ENCODE results near the gene EEFSEC. TPM values are rescaled to one million over a fixed set of nuclear protein-coding genes. Genes with fewer than 3 reads are reported as not detected.

EEFSEC gene
- total RNA-seq, 1 experiment from 2014 or later: 21.3 TPM

- Histone ChIP-seq H3K9me2 (ENCODE audit: insufficient read depth) (no peaks in the 10 kb centered on the region), H3K79me2 (ENCODE audit: low read depth) (no peaks in the 10 kb centered on the region), H4K20me1 (ENCODE audit: insufficient read depth) (peaks cover 5% of the 10 kb centered on the region; the same call in 1 of the 2 replicates), H3F3A (ENCODE audit: insufficient read depth, low read depth) (no peaks in the 10 kb centered on the region), H3K4me2 (no peak overlapping the region), H3K9me3 (ENCODE audit: insufficient read depth, low read depth) (no peaks in the 10 kb centered on the region), H3K4me1 (replicated peaks; ENCODE audit: insufficient read depth) (no peaks in the 10 kb centered on the region), H3K4me3 (no peak overlapping the region), H3K27ac (no peak overlapping the region), H3K36me3 (ENCODE audit: low read depth) (no peaks in the 10 kb centered on the region), H3K27me3 (ENCODE audit: insufficient read depth, low read depth) (no peaks in the 10 kb centered on the region), H2AFZ (no peak overlapping the region)
- TF ChIP-seq EZH2 (IDR thresholded peaks at IDR 0.05; ENCODE audit: low read depth) (no peak), CTCF (conservative IDR thresholded peaks at IDR 0.05) (0 out of 2 replicates have a peak, but pooled peaks have one; percentile 27)
- ChIA-PET POLR2A (ENCODE audit: unreplicated experiment) (no interaction called here), CTCF (no interaction called here)
- DNase-seq: no peak
- no TSS peak for BruUV-seq (replicated peaks)
- intact Hi-C loops (cut with micrococcal nuclease; ENCODE audit: unreplicated experiment): no loop called here
Measured at GRCh38 chr3:128408693-128409623, 255.7 kb downstream of the EEFSEC start.

GRCh38 chr3:128409624-128410581 is 256.6 kb downstream of the EEFSEC start:
- CTCF ChIA-PET: no interaction called here
- DNase-seq: no peak
- Histone ChIP-seq H3K9me2 (ENCODE audit: insufficient read depth) (no peaks in the 10 kb centered on the region), H3K4me3 (no peak overlapping the region), H3F3A (ENCODE audit: insufficient read depth, low read depth) (no peaks in the 10 kb centered on the region), H3K27ac (no peak overlapping the region), H3K4me1 (replicated peaks; ENCODE audit: insufficient read depth) (no peaks in the 10 kb centered on the region), H3K27me3 (ENCODE audit: insufficient read depth, low read depth) (no peaks in the 10 kb centered on the region), H3K4me2 (no peak overlapping the region), H3K9me3 (ENCODE audit: insufficient read depth, low read depth) (no peaks in the 10 kb centered on the region), H3K36me3 (ENCODE audit: low read depth) (no peaks in the 10 kb centered on the region), H2AFZ (no peak overlapping the region), H3K79me2 (ENCODE audit: low read depth) (no peaks in the 10 kb centered on the region), H4K20me1 (ENCODE audit: insufficient read depth) (peaks cover 5% of the 10 kb centered on the region; the same call in 1 of the 2 replicates)
- no peak for TF ChIP-seq CTCF (conservative IDR thresholded peaks at IDR 0.05)
- TF ChIP-seq EZH2 (IDR thresholded peaks at IDR 0.05; ENCODE audit: low read depth): no peak
- POLR2A ChIA-PET (ENCODE audit: unreplicated experiment): no interaction called here
- no TSS peak for BruUV-seq (replicated peaks)
- intact Hi-C loops (cut with micrococcal nuclease; ENCODE audit: unreplicated experiment): no loop called here
